ENCODE results near the gene OPRL1.

The OPRL1 gene

DNA sequence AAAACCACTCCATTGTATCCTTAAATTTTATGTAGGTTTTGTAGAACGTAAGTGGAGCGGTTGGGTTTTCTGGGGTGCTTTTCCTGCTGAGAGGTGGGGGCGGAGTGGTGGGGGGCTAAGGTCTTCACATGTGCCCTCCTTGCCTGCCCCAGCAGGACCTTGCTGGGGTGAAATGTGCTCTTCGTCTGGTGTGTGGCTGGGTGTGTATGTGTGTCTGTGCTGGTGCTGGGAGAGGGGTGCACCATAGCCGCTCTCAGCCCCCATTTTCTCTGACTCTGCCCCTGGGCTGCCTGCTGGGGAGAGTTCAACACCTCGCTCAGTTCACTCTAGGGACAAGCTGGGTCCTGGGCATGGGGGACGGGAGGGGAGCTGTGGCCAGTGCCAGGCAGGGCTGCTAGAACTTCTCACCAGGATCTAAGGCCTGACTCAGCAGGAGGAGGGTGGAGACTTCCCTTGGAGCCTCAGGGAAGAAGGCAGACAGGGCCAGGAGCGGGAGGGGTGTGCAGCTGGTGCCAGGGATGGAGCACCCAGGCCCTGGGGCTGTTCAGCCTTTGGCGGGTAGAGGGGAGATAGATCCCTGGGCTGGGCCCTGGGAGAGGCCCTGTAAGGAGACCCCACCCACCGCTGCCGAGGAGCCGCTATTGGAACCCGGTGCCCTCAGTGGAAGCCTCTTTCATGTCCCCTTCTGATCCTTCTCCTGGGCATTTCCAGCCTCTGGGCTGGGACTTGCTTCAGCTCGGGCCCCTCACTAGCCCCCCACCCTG lies 35.2 kb upstream of the OPRL1 start:
- no peaks in the 10 kb centered on the region for H3K79me2 ChIP-seq (ENCODE audit: insufficient read depth, low read length)
- no peaks in the 10 kb centered on the region for H3K9me3 ChIP-seq (ENCODE audit: insufficient read depth, low read length)
- no peaks in the 10 kb centered on the region for H3K36me3 ChIP-seq (ENCODE audit: low read length)
- peaks cover 9% of the 10 kb centered on the region for H3F3A ChIP-seq (ENCODE audit: insufficient read depth)
- TF ChIP-seq EZH2phosphoT487 (conservative IDR thresholded peaks at IDR 0.05; ENCODE audit: low read length), result no peak
- no peak for TF ChIP-seq CTCF (IDR thresholded peaks at IDR 0.05; ENCODE audit: insufficient read depth, low read length, poor library complexity, severe bottlenecking)
- H3K9ac ChIP-seq (ENCODE audit: low read length), result no peak overlapping the region
- no peaks in the 10 kb centered on the region for H4K20me1 ChIP-seq (ENCODE audit: low read depth, low read length)
- H3K4me2 ChIP-seq (ENCODE audit: low read depth, low read length, poor library complexity, severe bottlenecking), result no peak overlapping the region
- no peaks in the 10 kb centered on the region for H3K9me2 ChIP-seq (replicated peaks; ENCODE audit: insufficient read depth, low read length)
- H2AFZ ChIP-seq (ENCODE audit: low read depth, low read length, severe bottlenecking), result no peak overlapping the region
- H3K4me3 ChIP-seq (ENCODE audit: insufficient read depth, low read length, poor library complexity, severe bottlenecking), result no peak overlapping the region
- H3K27ac ChIP-seq (ENCODE audit: low read depth, low read length), result no peak overlapping the region
- no peaks in the 10 kb centered on the region for H3K27me3 ChIP-seq (ENCODE audit: low read length)

GRCh38 chr20:64045346-64046011 lies 34.4 kb upstream of the OPRL1 start:
- no peaks in the 10 kb centered on the region for H3K9me3 ChIP-seq (ENCODE audit: insufficient read depth, low read length)
- no peak overlapping the region for H3K4me3 ChIP-seq (ENCODE audit: insufficient read depth, low read length, poor library complexity, severe bottlenecking)
- no peaks in the 10 kb centered on the region for H3K27me3 ChIP-seq (ENCODE audit: low read length)
- no peaks in the 10 kb centered on the region for H3K9me2 ChIP-seq (replicated peaks; ENCODE audit: insufficient read depth, low read length)
- H3F3A ChIP-seq (ENCODE audit: insufficient read depth), result peaks cover 9% of the 10 kb centered on the region
- no peaks in the 10 kb centered on the region for H3K36me3 ChIP-seq (ENCODE audit: low read length)
- TF ChIP-seq CTCF (IDR thresholded peaks at IDR 0.05; ENCODE audit: insufficient read depth, low read length, poor library complexity, severe bottlenecking) (no peak), EZH2phosphoT487 (conservative IDR thresholded peaks at IDR 0.05; ENCODE audit: low read length) (no peak)
- H3K79me2 ChIP-seq (ENCODE audit: insufficient read depth, low read length), result no peaks in the 10 kb centered on the region
- no peak overlapping the region for H3K9ac ChIP-seq (ENCODE audit: low read length)
- no peaks in the 10 kb centered on the region for H4K20me1 ChIP-seq (ENCODE audit: low read depth, low read length)
- H3K4me2 ChIP-seq (ENCODE audit: low read depth, low read length, poor library complexity, severe bottlenecking), result no peak overlapping the region
- no peak overlapping the region for H2AFZ ChIP-seq (ENCODE audit: low read depth, low read length, severe bottlenecking)
- no peak overlapping the region for H3K27ac ChIP-seq (ENCODE audit: low read depth, low read length)

DNA sequence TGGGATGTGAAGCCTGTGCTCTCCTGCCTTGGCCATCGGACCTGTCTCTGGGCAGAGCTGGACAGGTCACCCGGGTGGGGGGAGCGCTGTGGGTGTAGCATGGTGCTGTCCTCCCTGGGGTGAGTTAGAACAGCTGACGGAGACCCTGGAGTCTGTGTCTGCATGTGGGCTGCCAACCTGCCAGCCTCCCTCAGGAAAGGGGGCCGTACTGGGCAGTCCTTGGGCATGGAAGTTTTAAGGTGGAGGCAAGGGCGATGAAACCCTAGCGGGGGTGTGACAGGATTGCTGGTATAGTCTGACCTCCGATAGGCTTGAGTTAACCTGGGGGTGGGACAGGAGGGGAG lies 32.9 kb upstream of the OPRL1 start:
- no peaks in the 10 kb centered on the region for H3K27me3 ChIP-seq (ENCODE audit: low read length)
- no peaks in the 10 kb centered on the region for H3K36me3 ChIP-seq (ENCODE audit: low read length)
- H2AFZ ChIP-seq (ENCODE audit: low read depth, low read length, severe bottlenecking), result no peak overlapping the region
- H3K27ac ChIP-seq (ENCODE audit: low read depth, low read length), result no peak overlapping the region
- no peak overlapping the region for H3K9ac ChIP-seq (ENCODE audit: low read length)
- H3K9me3 ChIP-seq (ENCODE audit: insufficient read depth, low read length), result no peaks in the 10 kb centered on the region
- no peaks in the 10 kb centered on the region for H3K79me2 ChIP-seq (ENCODE audit: insufficient read depth, low read length)
- no peak for TF ChIP-seq EZH2phosphoT487 (conservative IDR thresholded peaks at IDR 0.05; ENCODE audit: low read length)
- no peak for TF ChIP-seq CTCF (IDR thresholded peaks at IDR 0.05; ENCODE audit: insufficient read depth, low read length, poor library complexity, severe bottlenecking)
- H3K9me2 ChIP-seq (replicated peaks; ENCODE audit: insufficient read depth, low read length), result no peaks in the 10 kb centered on the region
- peaks cover 9% of the 10 kb centered on the region for H3F3A ChIP-seq (ENCODE audit: insufficient read depth)
- H4K20me1 ChIP-seq (ENCODE audit: low read depth, low read length), result no peaks in the 10 kb centered on the region
- H3K4me3 ChIP-seq (ENCODE audit: insufficient read depth, low read length, poor library complexity, severe bottlenecking), result no peak overlapping the region
- no peak overlapping the region for H3K4me2 ChIP-seq (ENCODE audit: low read depth, low read length, poor library complexity, severe bottlenecking)
